IgD-negative memory B cell (primary cell): ENCODE results near the gene PAOX. TPM values are rescaled to one million over a fixed set of nuclear protein-coding genes. Genes with fewer than 3 reads are reported as not detected.
A peak's percentile ranks its signal among the peaks of the same experiment; 100 is the strongest.

Experiments
- H3K27ac Mint-ChIP-seq, 3 donors: one replicate each; pipeline ENCODE4 v1.8.0; 2020 to 2022; ENCODE audit warnings: mild to moderate bottlenecking in 3 of 3, mixed read lengths in 3 of 3, moderate library complexity in 1 of 3
- H3K27me3 Mint-ChIP-seq: one replicate; pipeline ENCODE4 v1.8.0; 2021; ENCODE audit warnings: mixed read lengths
- H3K36me3 Mint-ChIP-seq: one replicate; pipeline ENCODE4 v1.8.0; 2020; ENCODE audit warnings: mild to moderate bottlenecking, mixed read lengths
- H3K4me1 Mint-ChIP-seq, 3 donors: one replicate each; pipeline ENCODE4 v1.8.0; 2020 to 2022; ENCODE audit warnings: mixed read lengths in 3 of 3, mild to moderate bottlenecking in 1 of 3
- H3K4me3 Mint-ChIP-seq, 4 donors: one replicate each; pipeline ENCODE4 v1.8.0; 2020 to 2022; ENCODE audit warnings: mild to moderate bottlenecking in 4 of 4, mixed read lengths in 4 of 4, moderate library complexity in 3 of 4
- H3K9me3 Mint-ChIP-seq, 3 donors: one replicate each; pipeline ENCODE4 v1.8.0; 2020 to 2021; ENCODE audit warnings: mixed read lengths in 3 of 3, mild to moderate bottlenecking in 1 of 3
- polyA plus RNA-seq: library from polyadenylated mRNA; unstranded; fragments of 300-500 nt; fragmentation: Illumina TruSeq; gene quantifications from one replicate; pipeline ENCODE4 v1.2.3, GENCODE V29; 2021

PAOX gene
- polyA plus RNA-seq, 1 donor from 2014 or later = 55.4 TPM

DNA sequence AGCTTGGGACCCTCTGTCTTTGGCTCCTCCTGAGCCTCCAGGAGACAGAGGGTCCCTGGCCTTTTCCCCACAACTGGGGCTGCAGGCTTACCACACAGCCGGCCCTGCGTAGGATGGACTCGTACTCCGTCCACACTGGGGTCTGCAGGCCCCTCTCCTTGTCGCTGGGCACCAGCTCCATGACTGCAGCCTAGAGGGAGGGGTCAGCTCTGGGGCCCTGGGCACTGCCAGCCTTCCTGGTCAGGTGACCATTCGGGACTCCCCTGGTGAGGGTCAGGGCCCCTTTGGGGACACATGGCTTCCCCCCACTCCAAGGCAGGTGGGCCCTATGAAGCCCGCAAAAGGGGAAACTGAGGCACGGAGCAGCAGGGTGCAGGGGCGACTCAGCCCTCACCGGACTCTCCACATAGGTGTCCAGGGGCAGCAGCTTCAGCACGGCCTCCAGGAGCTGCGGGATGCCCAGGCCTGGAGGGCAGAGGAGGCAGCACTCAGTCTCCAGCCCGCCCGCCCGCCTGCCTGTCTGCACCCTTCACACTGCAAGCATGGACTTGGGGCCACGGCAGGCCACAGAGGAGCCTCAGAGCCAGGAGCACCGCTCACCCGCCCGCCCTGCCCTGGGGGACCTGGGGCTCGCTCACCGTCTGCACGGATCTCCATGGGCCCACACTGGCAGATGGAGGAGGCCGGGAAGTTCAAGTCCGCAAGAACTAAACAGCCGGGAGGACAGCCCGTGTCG, 22.3 kb upstream of the PAOX start:
- H3K27ac Mint-ChIP-seq = no peak overlapping the region
- H3K36me3 Mint-ChIP-seq = no peaks in the 10 kb centered on the region
- no peaks in the 10 kb centered on the region for H3K27me3 Mint-ChIP-seq
- no peaks in the 10 kb centered on the region for H3K9me3 Mint-ChIP-seq
- peaks cover 8 to 10% (median 9%) of the 10 kb centered on the region in 3 donors for H3K4me1 Mint-ChIP-seq
- peak overlapping the region; percentile 68 to 90 (median 84) for H3K4me3 Mint-ChIP-seq

DNA sequence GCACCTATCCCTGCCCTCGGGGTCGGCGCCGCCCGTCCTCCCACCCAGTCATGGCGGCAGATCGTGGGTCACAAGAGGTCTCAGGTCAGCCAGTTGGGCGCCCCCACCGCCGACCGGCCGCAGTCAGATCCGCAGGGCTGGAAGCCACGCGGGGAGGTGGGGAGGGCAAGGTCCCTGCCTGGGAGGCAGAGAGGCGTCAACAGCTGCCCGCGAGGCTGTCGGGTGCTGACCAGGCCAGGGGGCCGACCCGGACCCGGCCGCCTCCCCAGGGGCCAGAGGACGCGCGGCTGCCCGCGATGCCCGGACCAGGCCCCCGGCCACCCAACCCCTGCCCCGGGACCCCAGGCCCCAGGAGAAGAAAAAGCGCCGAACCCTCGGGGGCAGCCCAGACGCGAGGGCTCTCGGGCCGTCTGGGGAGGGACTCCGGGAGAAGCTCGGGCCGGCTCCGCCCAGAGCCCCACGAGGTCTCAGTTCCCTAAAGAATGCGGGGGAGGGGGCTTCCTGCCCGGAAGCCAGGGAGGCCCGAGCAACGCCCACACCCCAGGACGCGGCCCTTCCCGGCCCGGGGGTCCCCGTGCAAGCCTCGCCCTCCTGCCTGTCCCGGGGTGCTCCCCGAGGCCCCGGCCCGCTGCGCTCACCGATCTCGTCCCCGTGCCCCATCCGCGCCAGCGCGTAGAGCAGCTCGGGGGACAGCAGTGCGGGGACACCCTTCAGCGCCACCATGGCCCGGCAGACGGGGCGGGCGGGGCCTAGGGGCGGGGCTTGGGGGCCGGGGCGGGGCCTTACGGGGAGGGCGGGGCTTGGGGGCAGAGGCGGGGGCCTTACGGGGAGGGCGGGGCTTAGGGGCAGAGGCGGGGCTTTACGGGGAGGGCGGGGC, 21.5 kb upstream of the PAOX start, which contains the start of gene FUOM:
Gene FUOM (minus strand): TSS at position 735 of the 877 bp plus-strand sequence. CDS start 12 bp downstream, at position 723.
- peak within 1 kb of the TSS; percentile 68 to 90 (median 84) for H3K4me3 Mint-ChIP-seq

DNA sequence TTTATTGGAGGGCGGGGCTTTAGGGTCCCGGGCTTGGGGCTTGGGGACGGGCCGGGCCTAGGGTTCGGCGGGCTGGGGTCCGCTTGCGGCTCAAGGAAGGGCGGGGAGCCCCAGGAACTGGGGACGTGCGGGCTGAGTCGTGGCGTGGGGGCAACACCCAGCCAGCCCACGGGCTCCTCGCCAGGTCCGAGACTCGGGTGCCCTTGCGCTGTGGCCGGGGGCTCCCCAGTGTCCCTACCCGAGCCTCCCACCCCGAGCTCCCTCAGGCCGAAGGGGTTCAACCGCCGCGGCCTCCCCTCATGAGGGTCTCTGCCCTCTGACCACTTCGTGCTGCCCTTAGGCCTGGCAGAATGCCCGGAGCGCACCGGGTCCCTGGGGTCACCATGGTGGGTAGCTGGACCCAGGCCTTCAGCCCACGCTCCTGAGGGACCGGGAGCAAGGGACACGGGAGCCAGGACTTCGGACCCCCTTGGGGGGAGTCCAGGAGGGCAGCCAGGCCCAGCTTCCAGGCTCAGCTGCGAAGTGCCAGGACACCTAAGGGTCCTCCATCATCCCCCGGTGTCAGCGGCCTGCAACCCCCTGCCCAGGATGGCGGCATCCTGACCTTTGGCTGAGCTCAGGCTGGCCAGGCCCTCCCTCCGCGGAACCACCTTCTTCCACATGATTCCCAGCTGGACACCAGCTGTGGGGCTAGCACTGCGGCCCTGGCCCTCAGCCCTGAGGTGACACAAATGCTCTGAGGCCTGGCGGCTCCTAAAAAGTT, 20.7 kb upstream of the PAOX start:
- Mint-ChIP-seq H3K27me3 (no peaks in the 10 kb centered on the region), H3K36me3 (no peaks in the 10 kb centered on the region), H3K4me1 (peaks cover 14 to 16% (median 14%) of the 10 kb centered on the region in 3 donors), H3K27ac (no peak overlapping the region), H3K4me3 (peak overlapping the region in 1 of 4 donors; percentile 51), H3K9me3 (no peaks in the 10 kb centered on the region)

More for the DNA sequence above, 21.5 kb upstream of the PAOX start, which contains the start of gene FUOM:
- Mint-ChIP-seq H3K27me3 (no peaks in the 10 kb centered on the region), H3K4me1 (peaks cover 14 to 16% (median 16%) of the 10 kb centered on the region in 3 donors), H3K9me3 (no peaks in the 10 kb centered on the region), H3K27ac (no peak within 1 kb of the TSS), H3K36me3 (no peaks in the 10 kb centered on the region)

DNA sequence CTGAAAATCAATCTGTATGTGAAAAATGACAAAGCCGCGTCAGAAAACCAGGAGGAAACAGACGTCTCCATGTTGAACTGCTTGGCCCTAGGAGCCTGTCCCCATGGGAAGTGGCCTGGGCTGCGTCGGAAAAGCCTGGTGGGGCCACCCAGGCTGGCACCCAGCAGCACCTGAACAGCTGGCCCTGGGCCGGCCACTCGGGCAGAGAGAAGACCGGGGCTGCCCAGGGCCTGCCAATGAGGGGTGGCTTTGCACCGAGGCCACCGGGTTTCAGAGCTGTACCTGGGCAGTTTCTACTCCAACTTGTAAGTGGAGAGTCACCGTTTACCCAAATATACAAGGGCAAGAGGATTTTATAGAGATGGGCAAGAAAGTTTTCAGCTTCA, 20.1 kb upstream of the PAOX start:
- no peaks in the 10 kb centered on the region for H3K9me3 Mint-ChIP-seq
- H3K27ac Mint-ChIP-seq = no peak overlapping the region
- H3K4me1 Mint-ChIP-seq = peaks cover 14 to 16% (median 14%) of the 10 kb centered on the region in 3 donors
- H3K4me3 Mint-ChIP-seq = peak overlapping the region in 1 of 4 donors; percentile 51
- H3K27me3 Mint-ChIP-seq = no peaks in the 10 kb centered on the region
- H3K36me3 Mint-ChIP-seq = no peaks in the 10 kb centered on the region

DNA sequence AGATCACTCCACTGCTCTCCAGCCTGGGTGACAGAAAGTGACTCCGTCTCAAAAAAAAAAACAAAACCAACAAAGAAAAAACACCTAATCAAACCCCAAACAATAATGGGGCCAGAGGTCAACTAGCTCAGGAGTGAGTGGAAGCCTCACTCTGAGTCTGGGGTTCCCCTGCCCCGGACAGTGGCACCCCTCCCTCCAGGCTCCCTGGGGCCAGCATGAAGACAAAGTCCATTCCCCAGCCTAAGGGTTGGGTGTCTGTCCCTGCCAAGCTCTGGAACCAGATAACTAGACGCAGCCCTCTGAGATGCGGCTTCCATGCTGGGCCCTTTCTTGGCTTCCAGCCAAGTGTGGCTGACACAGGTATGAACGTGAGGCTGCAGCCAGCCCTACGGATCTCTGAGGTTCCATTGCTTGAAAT, 19.5 kb upstream of the PAOX start:
- Mint-ChIP-seq H3K27ac (no peak overlapping the region), H3K9me3 (no peaks in the 10 kb centered on the region), H3K36me3 (no peaks in the 10 kb centered on the region)

DNA sequence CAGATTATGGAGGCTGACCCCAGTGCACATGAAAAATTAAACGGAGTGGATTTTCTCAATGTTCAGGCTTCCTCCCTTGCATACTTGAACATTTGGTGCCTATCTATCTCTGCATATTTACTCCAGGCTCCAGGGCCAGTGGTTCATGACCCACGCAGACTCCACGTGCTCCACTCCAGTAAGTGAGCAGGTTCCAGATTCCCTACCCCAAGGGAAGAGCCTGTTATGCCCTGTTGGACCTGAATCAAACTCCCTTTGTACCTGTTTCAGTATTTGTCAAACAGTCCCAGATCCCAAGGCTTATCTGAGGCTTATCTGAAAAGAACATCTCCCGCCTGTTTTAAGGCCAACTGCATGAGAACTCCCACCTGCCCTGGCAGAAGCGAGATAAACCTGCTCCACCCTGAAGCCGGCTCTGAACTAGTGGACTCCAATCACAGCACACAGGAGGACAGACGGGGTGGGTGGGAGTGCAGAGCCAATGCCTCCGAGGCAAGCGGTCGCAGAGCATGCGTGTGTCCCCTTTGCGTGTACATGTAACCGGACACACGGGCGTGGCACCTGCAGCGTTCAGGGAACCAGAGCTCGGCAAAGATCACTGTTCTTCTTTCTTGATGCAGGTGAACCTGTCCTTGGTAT, 19.0 kb upstream of the PAOX start:
- Mint-ChIP-seq H3K4me1 (peaks cover 14 to 16% (median 14%) of the 10 kb centered on the region in 3 donors), H3K27me3 (no peaks in the 10 kb centered on the region), H3K27ac (no peak overlapping the region), H3K36me3 (peaks cover 2% of the 10 kb centered on the region), H3K9me3 (no peaks in the 10 kb centered on the region), H3K4me3 (peak overlapping the region in 1 of 4 donors; percentile 51)

More for the DNA sequence above, 19.5 kb upstream of the PAOX start:
- Mint-ChIP-seq H3K4me1 (peaks cover 14 to 16% (median 14%) of the 10 kb centered on the region in 3 donors), H3K27me3 (no peaks in the 10 kb centered on the region), H3K4me3 (peak overlapping the region in 1 of 4 donors; percentile 51)

DNA sequence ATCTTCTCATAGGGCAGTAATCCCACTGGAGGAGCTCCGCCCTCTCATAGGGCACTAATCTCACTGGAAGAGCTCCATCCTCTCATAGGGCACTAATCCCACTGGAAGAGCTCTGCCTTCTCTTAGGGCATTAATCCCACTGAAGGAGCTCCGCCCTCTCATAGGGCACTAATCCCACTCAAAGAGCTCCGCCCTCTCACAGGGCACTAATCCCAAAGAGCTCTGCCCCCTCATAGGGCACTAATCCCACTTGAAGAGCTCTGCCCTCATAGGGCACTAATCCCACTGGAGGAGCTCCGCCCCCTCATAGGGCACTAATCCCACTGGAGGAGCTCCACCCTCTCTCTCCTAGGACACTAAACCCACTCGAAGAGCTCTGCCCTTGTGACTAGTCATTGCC, 17.8 kb upstream of the PAOX start:
- Mint-ChIP-seq H3K27me3 (no peaks in the 10 kb centered on the region), H3K36me3 (peaks cover 2% of the 10 kb centered on the region), H3K9me3 (no peaks in the 10 kb centered on the region), H3K27ac (peak overlapping the region in 2 of 3 donors; percentile 74 to 82), H3K4me1 (peaks cover 14 to 16% (median 14%) of the 10 kb centered on the region in 3 donors), H3K4me3 (peak overlapping the region in 3 of 4 donors; percentile 72 to 84 (median 73))

DNA sequence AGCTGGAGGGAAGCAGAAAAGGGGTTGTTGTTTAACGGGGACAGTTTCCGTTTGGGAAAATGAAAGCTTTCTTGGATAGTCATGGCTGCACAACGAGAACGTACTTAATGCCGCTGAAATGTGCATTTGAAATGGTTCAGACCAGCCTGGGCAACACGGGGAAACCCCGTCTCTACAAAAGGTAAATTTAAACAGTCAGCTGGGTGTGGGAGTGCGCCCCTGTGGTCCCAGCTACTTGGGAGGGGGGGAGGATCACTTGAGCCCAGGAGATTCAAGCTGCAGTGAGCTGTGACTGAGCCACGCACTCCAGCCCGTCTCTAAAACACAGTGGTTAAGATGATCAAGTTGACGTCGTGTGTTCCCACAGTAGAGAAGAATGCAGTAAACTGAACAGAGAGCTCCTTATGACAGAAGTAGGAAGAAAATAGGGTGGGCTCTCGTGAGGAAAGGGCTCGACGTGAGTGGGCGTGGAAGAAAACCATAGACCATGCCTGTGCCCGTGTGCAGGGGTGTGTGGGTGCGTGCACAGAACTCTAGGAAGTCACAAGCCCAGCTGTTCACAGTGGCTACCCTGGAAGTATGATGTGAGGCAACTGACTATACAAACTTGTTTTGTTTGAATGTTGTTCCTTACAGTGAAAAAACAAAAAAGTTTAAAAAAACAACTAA, 17.2 kb upstream of the PAOX start:
- H3K9me3 Mint-ChIP-seq = no peaks in the 10 kb centered on the region
- H3K27ac Mint-ChIP-seq = peak overlapping the region; percentile 2 to 82 (median 82)
- H3K4me3 Mint-ChIP-seq = peak overlapping the region; percentile 45 to 84 (median 72)
- H3K27me3 Mint-ChIP-seq = no peaks in the 10 kb centered on the region
- peaks cover 2% of the 10 kb centered on the region for H3K36me3 Mint-ChIP-seq
- H3K4me1 Mint-ChIP-seq = peaks cover 14 to 16% (median 14%) of the 10 kb centered on the region in 3 donors

DNA sequence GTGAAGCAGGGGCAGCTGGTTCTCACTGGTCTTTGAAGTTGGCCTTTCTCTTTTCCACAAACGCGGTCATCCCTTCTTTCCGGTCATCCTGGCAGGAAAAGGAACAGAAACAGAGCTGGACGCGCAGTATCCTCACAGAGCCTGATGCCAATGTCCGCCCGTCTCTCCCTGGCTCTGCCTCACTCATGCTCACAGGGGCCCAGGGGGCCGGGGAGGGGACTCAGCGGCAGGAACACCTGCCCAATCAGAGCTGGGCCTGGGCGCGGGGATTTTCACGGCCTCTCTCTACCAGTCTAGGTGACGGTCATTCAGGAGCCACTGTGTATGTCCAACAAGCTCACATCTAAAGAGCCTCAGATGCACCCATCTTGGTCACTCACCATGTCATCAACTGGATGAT, 16.2 kb upstream of the PAOX start:
- no peaks in the 10 kb centered on the region for H3K27me3 Mint-ChIP-seq
- H3K4me3 Mint-ChIP-seq = no peak overlapping the region
- peaks cover 2% of the 10 kb centered on the region for H3K36me3 Mint-ChIP-seq
- H3K4me1 Mint-ChIP-seq = peaks cover 14 to 16% (median 14%) of the 10 kb centered on the region in 3 donors
- peak overlapping the region in 1 of 3 donors; percentile 59 for H3K27ac Mint-ChIP-seq
- no peaks in the 10 kb centered on the region for H3K9me3 Mint-ChIP-seq

DNA sequence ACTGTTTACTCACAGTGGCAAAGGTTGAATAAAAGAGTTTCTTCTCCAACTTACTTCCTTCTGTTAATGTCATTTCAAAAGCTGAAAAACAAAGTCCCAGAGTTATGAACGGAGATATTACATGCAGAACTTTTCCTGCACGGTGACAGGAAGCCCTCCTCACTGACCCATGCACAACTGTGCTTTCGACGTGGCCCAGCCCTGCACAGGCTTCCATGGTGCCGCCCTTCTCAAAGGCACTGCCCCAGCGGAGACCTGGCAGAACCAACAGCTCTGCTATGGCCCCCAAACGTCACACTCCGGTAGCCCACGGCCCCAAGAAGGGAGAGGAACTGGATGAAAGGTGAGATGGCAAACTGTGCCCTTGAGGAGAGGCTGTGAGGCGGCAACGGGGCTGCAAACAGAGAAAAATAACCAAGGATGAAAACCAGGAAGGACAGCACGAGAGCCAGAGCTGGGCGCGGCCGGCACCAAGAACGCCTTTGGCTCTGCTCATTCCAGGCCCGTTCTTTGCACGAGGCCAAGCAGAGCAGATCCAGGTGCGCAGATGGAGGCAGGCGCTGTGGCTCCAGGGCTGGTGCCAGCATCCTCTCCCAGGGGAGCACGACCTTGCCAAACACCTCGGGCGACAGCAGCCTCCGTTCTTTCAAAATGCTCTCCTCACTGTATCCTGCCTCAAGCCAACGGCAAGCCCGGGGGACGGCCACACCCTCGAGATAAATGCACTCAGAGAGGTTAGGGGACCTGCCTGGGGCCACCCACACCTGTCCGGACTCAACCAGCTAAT, 14.2 kb upstream of the PAOX start:
- no peak overlapping the region for H3K27ac Mint-ChIP-seq
- H3K4me3 Mint-ChIP-seq = no peak overlapping the region
- peaks cover 2% of the 10 kb centered on the region for H3K36me3 Mint-ChIP-seq
- H3K4me1 Mint-ChIP-seq = peaks cover 14 to 16% (median 14%) of the 10 kb centered on the region in 3 donors
- H3K27me3 Mint-ChIP-seq = no peaks in the 10 kb centered on the region
- H3K9me3 Mint-ChIP-seq = no peaks in the 10 kb centered on the region

DNA sequence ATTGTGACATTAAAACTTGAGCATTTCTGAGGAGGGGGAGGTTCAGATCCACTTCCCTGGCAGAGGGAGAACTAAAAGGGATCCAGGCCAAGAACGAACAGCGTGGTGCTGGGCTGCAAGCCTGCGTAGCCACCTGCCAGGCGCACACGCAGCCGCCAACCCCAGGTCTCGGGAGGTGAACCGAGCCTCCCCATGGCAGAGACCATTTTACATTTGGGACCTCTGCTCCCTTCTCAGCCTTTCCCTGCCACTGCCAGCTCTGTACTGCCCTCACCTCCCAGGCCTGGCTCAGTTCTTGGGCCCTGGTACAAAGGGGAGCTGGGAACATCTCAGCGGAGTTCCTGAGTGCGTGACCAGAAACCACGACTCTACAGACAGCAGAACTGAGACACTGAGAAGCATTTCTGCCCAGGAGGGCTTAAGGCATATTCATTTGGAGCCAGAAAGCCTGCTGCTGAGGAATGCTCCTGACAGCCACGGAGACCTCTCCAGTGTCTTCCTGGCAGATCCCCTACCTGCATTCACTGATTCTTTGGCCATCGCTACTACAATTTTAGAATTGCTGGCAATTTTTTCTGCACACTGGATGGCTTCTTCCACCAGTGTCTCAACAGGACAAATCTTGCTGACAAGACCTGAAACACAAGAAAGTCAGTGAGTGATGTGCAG, 13.5 kb upstream of the PAOX start:
- Mint-ChIP-seq H3K4me1 (peaks cover 12 to 16% (median 12%) of the 10 kb centered on the region in 3 donors), H3K27me3 (no peaks in the 10 kb centered on the region), H3K27ac (no peak overlapping the region), H3K36me3 (peaks cover 2% of the 10 kb centered on the region), H3K4me3 (no peak overlapping the region), H3K9me3 (no peaks in the 10 kb centered on the region)

DNA sequence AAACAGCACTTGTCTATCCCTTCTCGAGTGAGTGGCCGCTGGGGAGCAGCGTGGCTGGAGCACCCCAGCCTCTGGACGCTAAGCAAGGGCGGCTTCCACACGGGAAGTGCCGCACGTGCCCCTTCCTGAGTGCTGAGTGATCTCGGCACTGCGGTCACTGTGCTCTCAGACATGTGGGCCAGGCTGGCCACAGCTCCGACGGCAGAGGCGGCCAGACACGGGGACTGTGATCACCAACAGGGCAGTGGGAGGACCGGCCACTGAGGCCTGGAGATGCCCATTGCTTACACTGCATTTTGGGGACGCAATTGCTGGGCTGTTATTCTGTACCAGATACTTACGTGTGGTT, 13.0 kb upstream of the PAOX start:
- Mint-ChIP-seq H3K4me1 (peaks cover 11 to 13% (median 11%) of the 10 kb centered on the region in 3 donors), H3K4me3 (no peak overlapping the region), H3K9me3 (no peaks in the 10 kb centered on the region), H3K36me3 (peaks cover 2% of the 10 kb centered on the region), H3K27me3 (no peaks in the 10 kb centered on the region), H3K27ac (no peak overlapping the region)

DNA sequence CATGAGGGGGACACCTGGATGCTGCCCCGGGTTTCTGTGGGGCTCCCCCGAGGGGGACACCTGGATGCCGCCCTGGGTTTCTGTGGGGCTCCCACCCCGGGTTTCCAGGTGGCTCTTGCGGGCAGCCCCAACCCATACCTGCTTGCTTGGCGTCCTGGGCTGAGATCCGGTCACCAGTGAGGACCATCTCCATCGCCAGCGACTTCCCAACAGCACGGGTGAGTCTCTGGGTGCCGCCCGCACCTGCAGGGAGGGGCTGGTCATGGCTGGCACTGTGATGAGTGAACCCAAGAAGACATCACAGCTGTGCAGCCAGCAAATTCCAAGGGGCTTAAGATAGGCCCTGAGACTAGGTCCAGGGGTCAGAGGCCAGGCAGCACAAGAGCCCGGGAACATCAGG, 12.3 kb upstream of the PAOX start:
- Mint-ChIP-seq H3K4me1 (peaks cover 6 to 7% (median 6%) of the 10 kb centered on the region in 3 donors), H3K9me3 (no peaks in the 10 kb centered on the region), H3K27ac (no peak overlapping the region), H3K36me3 (peaks cover 2% of the 10 kb centered on the region), H3K27me3 (no peaks in the 10 kb centered on the region), H3K4me3 (no peak overlapping the region)
